Raji (cell line): ENCODE data around the gene VPS41.

Source experiments
- POLR2A ChIP-seq: IDR thresholded peaks from 2 replicates; pipeline ENCODE4 v1.6.1; 2011; ENCODE audit warnings: low read depth, low read length, control low read depth; ENCODE audit not compliant: insufficient read depth

Gene VPS41

DNA sequence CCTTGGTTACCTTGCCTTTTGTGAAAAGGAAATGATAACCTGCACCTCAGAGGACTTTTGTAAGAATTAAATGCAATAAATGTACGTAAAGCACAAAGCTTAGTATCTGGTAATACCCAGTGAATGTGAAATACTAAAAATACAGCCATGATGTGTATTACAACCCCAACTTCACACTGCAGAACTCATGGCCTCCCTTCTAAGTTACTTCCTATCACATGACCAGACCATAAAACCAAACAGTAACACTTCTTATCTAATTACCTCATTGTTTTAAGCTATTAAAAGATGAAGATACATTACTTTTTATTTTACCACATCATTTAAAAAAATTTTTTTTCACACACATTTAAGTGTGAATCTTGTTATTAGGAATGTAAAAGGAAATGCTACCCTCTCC, 29.0 kb downstream of the VPS41 start:
- TF ChIP-seq POLR2A: no peak

DNA sequence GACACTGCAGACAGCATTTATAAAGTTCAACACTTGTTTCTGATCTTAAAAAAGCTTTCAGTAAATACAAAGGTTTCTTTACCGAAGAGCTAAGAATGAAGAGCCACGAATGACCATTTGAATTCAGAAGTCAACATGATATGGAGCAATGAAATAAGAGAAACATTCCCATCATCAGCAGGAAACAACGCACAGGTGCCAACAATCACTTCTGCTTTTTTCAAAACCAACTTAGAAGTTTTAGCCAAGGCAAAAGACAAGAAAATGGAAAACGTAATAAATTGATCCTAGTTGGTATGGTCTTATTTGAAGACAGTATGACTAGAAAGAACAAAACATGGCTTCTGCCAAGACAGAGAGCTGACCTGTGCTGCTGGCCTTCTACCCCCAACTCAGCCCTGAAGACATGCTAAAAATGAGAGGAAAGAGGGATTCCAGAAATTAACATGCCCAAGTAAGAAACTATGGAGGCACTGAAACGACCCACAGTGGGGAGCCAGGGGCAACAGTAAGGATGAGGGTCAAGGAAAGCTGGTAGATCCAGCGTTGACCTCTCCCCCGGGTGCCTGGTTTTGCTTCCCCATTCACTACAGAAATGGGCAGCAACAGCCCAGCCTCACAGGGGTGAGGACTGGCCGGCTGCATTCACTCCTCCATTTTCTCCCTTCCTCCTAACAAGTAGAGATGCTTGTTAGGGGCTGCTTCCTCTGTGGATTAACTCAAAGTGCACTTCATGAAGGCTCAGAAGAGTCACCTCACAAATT, 30.1 kb downstream of the VPS41 start:
- TF ChIP-seq POLR2A: no peak

GRCh38 chr7:38873433-38873832, 35.6 kb downstream of the VPS41 start:
- TF ChIP-seq POLR2A: no peak

DNA sequence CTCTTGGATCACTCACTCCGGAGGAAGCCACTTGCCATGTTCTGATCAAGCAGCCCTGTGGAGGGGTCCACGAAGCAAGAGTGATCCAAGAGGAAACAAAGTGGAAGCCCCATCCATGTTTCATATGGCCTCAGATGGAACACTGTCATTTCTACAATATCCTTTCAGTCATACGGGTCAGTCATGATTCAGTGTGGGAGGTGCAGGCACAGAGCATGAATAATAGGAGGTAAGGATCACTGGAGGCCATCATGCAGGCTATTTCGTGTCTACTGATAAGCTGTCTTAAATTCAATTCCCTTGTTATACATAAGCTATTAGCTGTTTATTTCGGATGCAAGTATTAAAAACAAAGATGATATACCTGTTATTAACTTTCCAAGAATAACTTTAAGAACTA, 36.8 kb downstream of the VPS41 start:
- TF ChIP-seq POLR2A: no peak

DNA sequence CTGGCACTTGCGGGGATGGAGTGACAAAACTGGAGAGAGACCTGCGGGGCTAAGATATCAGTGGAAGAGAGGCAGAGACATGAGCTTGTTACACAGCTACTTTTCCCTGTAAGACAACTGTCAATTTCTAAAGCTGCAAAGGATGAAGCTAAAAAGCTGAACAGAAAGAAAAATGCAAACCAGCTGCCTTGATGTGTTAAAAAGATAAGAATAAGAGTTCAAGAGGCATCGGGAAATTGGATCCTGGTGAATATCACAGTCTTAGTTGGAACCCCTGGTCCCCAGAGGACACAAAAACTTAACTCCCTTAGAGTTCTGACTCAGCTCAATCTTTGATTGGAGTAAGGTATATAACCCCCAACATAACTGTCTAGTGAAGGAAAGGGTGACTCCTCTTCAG, 38.8 kb downstream of the VPS41 start:
- TF ChIP-seq POLR2A: no peak

GRCh38 chr7:38863601-38864291, 45.2 kb downstream of the VPS41 start:
- TF ChIP-seq POLR2A: no peak

DNA sequence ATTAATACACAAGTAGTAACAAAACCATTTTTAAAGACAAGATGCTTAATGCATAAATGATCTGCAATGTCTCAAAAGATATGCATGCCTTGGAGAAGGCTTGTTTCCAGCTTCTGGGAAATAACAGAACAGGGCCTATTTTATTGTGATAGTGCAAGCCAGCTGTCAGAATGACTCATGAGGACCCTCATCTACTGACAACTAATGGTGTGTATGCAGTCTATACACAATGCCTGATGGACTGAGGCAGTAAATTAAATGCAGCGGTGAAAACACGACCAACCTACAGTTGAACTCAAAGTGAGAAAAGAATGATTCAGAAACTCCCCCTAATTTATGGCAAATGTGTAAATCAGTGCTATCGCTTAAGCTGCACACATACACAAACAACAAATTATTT, 46.3 kb downstream of the VPS41 start:
- no peak for TF ChIP-seq POLR2A

- no peak for TF ChIP-seq POLR2A
Measured at GRCh38 chr7:38858259-38858884, 50.6 kb downstream of the VPS41 start.

DNA sequence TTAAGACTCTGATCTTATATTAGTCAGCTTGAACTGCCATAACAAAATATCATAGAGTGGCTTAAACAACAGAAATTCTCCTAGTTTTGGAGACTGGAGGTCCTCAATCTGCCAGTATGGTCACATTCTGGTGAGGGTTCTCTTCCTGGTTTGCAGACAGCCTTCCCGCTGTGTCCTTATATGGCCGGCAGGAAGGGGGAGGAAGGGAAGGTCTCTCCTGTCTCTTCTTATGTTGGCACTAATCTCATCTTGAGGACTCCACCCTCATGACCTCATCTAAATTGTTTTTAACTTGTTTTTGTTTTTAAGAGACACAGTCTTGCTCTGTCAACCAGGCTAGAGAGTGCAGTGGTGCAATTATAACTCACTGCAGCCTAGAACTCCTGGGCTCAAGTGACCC, 53.1 kb downstream of the VPS41 start:
- TF ChIP-seq POLR2A: no peak

DNA sequence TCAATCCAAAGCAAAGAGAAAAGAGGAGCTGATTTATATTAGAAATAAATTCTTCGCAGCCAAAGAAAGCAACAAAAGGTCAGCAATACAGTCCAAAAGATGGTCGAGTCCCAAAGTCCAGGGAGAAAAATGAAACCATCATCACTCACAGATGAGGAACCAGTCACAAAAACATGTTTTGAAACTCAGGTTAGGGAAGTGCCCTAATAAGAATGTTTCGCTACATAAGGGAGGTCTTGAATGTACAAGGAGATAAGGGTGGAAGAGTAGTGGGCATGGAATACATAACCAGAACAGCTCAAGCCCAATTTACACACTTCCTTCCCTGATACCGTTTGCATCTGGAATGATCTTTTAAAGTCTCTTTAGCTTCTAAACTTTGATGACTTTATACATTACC, 53.6 kb downstream of the VPS41 start:
- no peak for TF ChIP-seq POLR2A

- no peak for TF ChIP-seq POLR2A
Measured at GRCh38 chr7:38851321-38851720, 57.7 kb downstream of the VPS41 start.

DNA sequence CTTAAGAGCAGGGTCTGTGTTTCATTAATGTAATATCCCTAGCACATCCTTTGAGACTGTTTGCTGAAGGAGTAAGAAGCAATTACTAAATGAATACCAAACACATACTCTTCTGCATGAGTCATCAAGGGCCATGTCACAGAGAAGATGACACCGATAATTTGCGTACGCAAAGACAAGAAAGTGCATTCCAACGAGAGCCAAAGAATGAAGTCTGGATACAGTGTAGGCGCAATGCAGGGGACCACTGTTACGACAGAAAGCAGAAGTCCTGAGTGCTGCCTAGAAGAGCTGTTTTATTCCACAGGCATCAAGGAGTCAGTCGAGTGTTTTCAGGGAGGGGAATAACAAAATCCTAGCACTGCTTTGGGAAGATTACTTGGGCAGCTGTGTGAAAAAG, 62.7 kb downstream of the VPS41 start:
- no peak for TF ChIP-seq POLR2A

GRCh38 chr7:38844952-38845563, 63.9 kb downstream of the VPS41 start:
- TF ChIP-seq POLR2A: no peak

- TF ChIP-seq POLR2A: no peak
Measured at GRCh38 chr7:38842746-38843145, 66.2 kb downstream of the VPS41 start.

DNA sequence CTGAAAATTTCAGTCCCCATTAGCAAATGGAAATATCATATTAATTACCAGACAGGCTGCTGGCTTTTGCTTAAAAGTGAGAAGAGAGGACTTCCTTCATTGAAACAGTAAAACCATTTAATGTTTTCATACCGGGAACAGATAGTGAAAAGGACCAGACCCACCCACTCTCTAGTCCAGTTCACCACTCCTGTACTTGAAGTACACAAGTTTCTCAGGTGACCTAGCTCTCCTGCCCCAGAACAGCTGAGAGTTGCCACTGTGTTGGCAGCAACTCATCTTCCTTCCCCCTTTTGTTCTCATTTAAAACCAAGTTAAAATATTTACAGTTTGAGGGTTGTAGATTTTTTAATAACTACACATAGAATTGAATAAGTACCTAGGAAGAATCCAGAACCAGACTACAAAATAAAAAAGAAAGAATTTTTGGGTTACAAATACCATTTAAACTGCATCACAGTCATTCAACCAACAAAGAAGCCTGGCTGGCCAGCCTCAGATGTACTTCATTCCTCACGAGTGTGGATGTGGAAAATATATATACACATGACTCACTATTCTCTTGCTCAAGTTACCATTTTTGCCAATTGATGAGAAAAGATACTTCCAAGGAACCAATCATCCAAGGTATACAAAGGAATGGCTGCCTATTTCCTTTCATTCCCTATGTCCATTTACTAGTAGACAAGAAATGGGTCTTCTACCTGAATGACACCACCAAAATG, 68.1 kb downstream of the VPS41 start:
- TF ChIP-seq POLR2A: no peak

GRCh38 chr7:38839851-38840250, 69.1 kb downstream of the VPS41 start:
- TF ChIP-seq POLR2A: no peak
